NCI-H2171 (cell line): ENCODE data around the gene SERPINA6.
"Not testable (repeated sequence)": the region's sequence is repeated elsewhere in the genome, so short reads cannot be mapped to it uniquely, and the experiment has no call there.

Experiments used
- DNase-seq: peaks from one replicate; lab custom pipeline; 2025; lab: John Stamatoyannopoulos, UW

The SERPINA6 gene

GRCh38 chr14:94321421-94322271 is 1.5 kb downstream of the SERPINA6 start:
- no peak for DNase-seq

- DNase-seq = peak; percentile 79
Measured at GRCh38 chr14:94320243-94320642, 2.9 kb downstream of the SERPINA6 start.

- DNase-seq = no peak
Measured at GRCh38 chr14:94317259-94317658, 5.9 kb downstream of the SERPINA6 start.

- DNase-seq = no peak
Measured at GRCh38 chr14:94316692-94317091, 6.4 kb downstream of the SERPINA6 start.

- no peak for DNase-seq
Measured at GRCh38 chr14:94314890-94315289, 8.2 kb downstream of the SERPINA6 start.

- DNase-seq = no peak
Measured at GRCh38 chr14:94313991-94314655, 9.0 kb downstream of the SERPINA6 start.

GRCh38 chr14:94312481-94313246 is 10.5 kb downstream of the SERPINA6 start:
- DNase-seq = no peak

- DNase-seq = no peak
Measured at GRCh38 chr14:94310248-94310647, 12.9 kb downstream of the SERPINA6 start.

GRCh38 chr14:94309721-94310120 is 13.4 kb downstream of the SERPINA6 start:
- no peak for DNase-seq

- no peak for DNase-seq
Measured at GRCh38 chr14:94307410-94307992, 15.6 kb downstream of the SERPINA6 start.

GRCh38 chr14:94306047-94306978 is 16.8 kb downstream of the SERPINA6 start:
- peak; percentile 7 for DNase-seq

GRCh38 chr14:94305620-94306019 is 17.5 kb downstream of the SERPINA6 start:
- no peak for DNase-seq

- no peak for DNase-seq
Measured at GRCh38 chr14:94304243-94304642, 18.9 kb downstream of the SERPINA6 start.

- DNase-seq = no peak
Measured at GRCh38 chr14:94303111-94303510, 20.0 kb downstream of the SERPINA6 start.

GRCh38 chr14:94298130-94298529 is 25.0 kb downstream of the SERPINA6 start:
- no peak for DNase-seq

- not testable (repeated sequence) for DNase-seq
Measured at GRCh38 chr14:94296181-94296545, 27.0 kb downstream of the SERPINA6 start.

- DNase-seq = no peak
Measured at GRCh38 chr14:94295360-94296180, 27.6 kb downstream of the SERPINA6 start.

GRCh38 chr14:94293578-94293924 is 29.6 kb downstream of the SERPINA6 start:
- DNase-seq = no peak

GRCh38 chr14:94292872-94293577 is 30.1 kb downstream of the SERPINA6 start, which contains the start of gene SERPINA10:
SERPINA10 (minus strand) TSS chr14:94293268; CDS start chr14:94290593, 2,675 bp downstream.
- DNase-seq = no peak

GRCh38 chr14:94292526-94292871 is 30.6 kb downstream of the SERPINA6 start:
- no peak for DNase-seq
